B cell (primary cell): ENCODE results near the gene KLHL24. TPM values are rescaled to one million over a fixed set of nuclear protein-coding genes. Genes with fewer than 3 reads are reported as not detected.

Experiments
- ATAC-seq: fragments of 200-7000 bp; cut with Tn5 transposase; one replicate; pipeline ENCODE4 v1.10.0; 2021; ENCODE audit warnings: low read depth, mild to moderate bottlenecking, moderate number of reproducible peaks, moderate library complexity
- CTCF ChIA-PET: fragments of 350-600 bp; sonication (Branson Sonifier 250); formaldehyde crosslinking; loops from one replicate; lab custom pipeline; 2021; ENCODE audit warnings: antibody characterized with exemption, inconsistent platforms; lab: Charles Lee
- POLR2A ChIA-PET: fragments of 350-600 bp; sonication (Branson Sonifier 250); formaldehyde crosslinking; loops from one replicate; lab custom pipeline; 2021; ENCODE audit warnings: antibody characterized with exemption; lab: Charles Lee
- DNase-seq: peaks from one replicate; pipeline ENCODE4 v3.0.0; 2013
- H2AFZ ChIP-seq: 2 replicates; pipeline ENCODE4 v1.6.1; 2012; ENCODE audit warnings: mild to moderate bottlenecking, low read depth, low read length; ENCODE audit not compliant: insufficient read depth, poor library complexity, severe bottlenecking
- H3K27ac ChIP-seq, 2 donors: 1 replicate in 1 of 2; 2 replicates in 1 of 2; pipeline ENCODE4 v1.5.1; 2012 to 2013; ENCODE audit warnings: low read length in 2 of 2, mild to moderate bottlenecking in 2 of 2, moderate library complexity in 1 of 2
- H3K27me3 ChIP-seq, 4 experiments: fragments of 200-600 bp in 1 of 4; sonication (generic) in 1 of 4; replicated peaks in 1 of 4; 1 replicate in 2 of 4; 2 replicates in 2 of 4; pipeline versions ENCODE4 v1.6.1 to v1.7.0; 2013 to 2016; ENCODE audit warnings: low read length in 3 of 4, mild to moderate bottlenecking in 2 of 4, mixed read lengths in 1 of 4, moderate library complexity in 1 of 4; ENCODE audit not compliant: insufficient read depth in 4 of 4, control insufficient read depth in 3 of 4; ENCODE audit errors: control extremely low read depth in 1 of 4
- H3K36me3 ChIP-seq, 2 experiments: replicated peaks in 1 of 2; 1 replicate in 1 of 2; 2 replicates in 1 of 2; pipeline versions ENCODE4 v1.6.1 to v1.7.1; 2013; ENCODE audit warnings: low read length in 1 of 2; ENCODE audit not compliant: insufficient read depth in 2 of 2, control insufficient read depth in 1 of 2; ENCODE audit errors: control extremely low read depth in 1 of 2, extremely low read depth in 1 of 2
- H3K4me1 ChIP-seq, 2 donors: fragments of 200-600 bp in 1 of 2; sonication (generic) in 1 of 2; 1 replicate in 1 of 2; 2 replicates in 1 of 2; pipeline versions ENCODE4 v1.5.1 to v1.6.1; 2013 to 2017; ENCODE audit warnings: low read length in 2 of 2; ENCODE audit not compliant: control insufficient read depth in 2 of 2, insufficient read depth in 2 of 2
- H3K4me2 ChIP-seq: replicated peaks from 2 replicates; pipeline ENCODE3; 2012; ENCODE audit warnings: mild to moderate bottlenecking, low read depth, low read length; ENCODE audit not compliant: poor library complexity, severe bottlenecking
- H3K4me3 ChIP-seq, 5 experiments: fragments of 200-600 bp in 1 of 5; sonication (generic) in 1 of 5; 1 replicate in 3 of 5; 2 replicates in 2 of 5; pipeline versions ENCODE4 v1.5.1 to v1.7.0; 2011 to 2016; ENCODE audit warnings: low read length in 4 of 5, mild to moderate bottlenecking in 4 of 5, low read depth in 2 of 5, control low read depth in 1 of 5, moderate library complexity in 1 of 5; ENCODE audit not compliant: insufficient read depth in 1 of 5; ENCODE audit errors: control extremely low read depth in 1 of 5, extremely low read depth in 1 of 5
- H3K79me2 ChIP-seq: fragments of 200-600 bp; sonication (generic); one replicate; pipeline ENCODE4 v1.6.0; 2016; ENCODE audit warnings: low read length; ENCODE audit not compliant: control insufficient read depth, insufficient read depth
- H3K9ac ChIP-seq: fragments of 200-600 bp; sonication (generic); 2 replicates; pipeline ENCODE4 v1.6.1; 2017; ENCODE audit warnings: mild to moderate bottlenecking, low read length, moderate library complexity
- H3K9me3 ChIP-seq, 3 donors: one replicate each; pipeline versions ENCODE4 v1.6.1 to v1.7.1; 2013; ENCODE audit warnings: low read length in 2 of 3; ENCODE audit not compliant: control insufficient read depth in 2 of 3, insufficient read depth in 1 of 3; ENCODE audit errors: control extremely low read depth in 1 of 3
- H4K20me1 ChIP-seq: 2 replicates; pipeline ENCODE4 v1.6.0; 2012; ENCODE audit warnings: mild to moderate bottlenecking, low read length; ENCODE audit not compliant: insufficient read depth, control insufficient read depth, poor library complexity, severe bottlenecking
- H3K27ac Mint-ChIP-seq: one replicate; pipeline ENCODE4 v1.8.0; 2021; ENCODE audit warnings: mixed read lengths
- H3K27me3 Mint-ChIP-seq: one replicate; pipeline ENCODE4 v1.8.0; 2021; ENCODE audit warnings: mixed read lengths
- H3K4me1 Mint-ChIP-seq: one replicate; pipeline ENCODE4 v1.8.0; 2021; ENCODE audit warnings: mixed read lengths
- H3K4me3 Mint-ChIP-seq: one replicate; pipeline ENCODE4 v1.8.0; 2021; ENCODE audit warnings: mixed read lengths
- H3K9me3 Mint-ChIP-seq: one replicate; pipeline ENCODE4 v1.8.0; 2022; ENCODE audit warnings: mixed read lengths; ENCODE audit not compliant: insufficient read depth
- EZH2 ChIP-seq: IDR thresholded peaks from 2 replicates; pipeline ENCODE4 v1.6.1; 2012; ENCODE audit warnings: borderline replicate concordance, low read depth, mild to moderate bottlenecking, moderate library complexity, low read length; ENCODE audit not compliant: insufficient read depth, poor library complexity, severe bottlenecking
- WGBS: methylation state at CpG from one replicate; pipeline ENCODE4 v1.1.5; 2013; ENCODE audit warnings: missing lambda C conversion rate; ENCODE audit not compliant: insufficient coverage; 5-methylcytosine and 5-hydroxymethylcytosine counted together
- intact Hi-C: fragments of 100-400 bp; cut with micrococcal nuclease; formaldehyde crosslinking; loops from one replicate; pipeline ENCODE4 v1.10.0; 2022
- polyA plus RNA-seq: library from polyadenylated mRNA; depleted of rRNA; stranded (reverse); fragments of >200 nt; gene quantifications from 2 replicates; pipeline ENCODE4 v1.2.3, GENCODE V29; 2012
- total RNA-seq, 2 donors: library from RNA; stranded (reverse); fragments of 120-200 nt in 1 of 2; gene quantifications; 1 replicate in 1 of 2; 2 replicates in 1 of 2; pipeline versions ENCODE4 v1.2.3 to v1.2.4, GENCODE V29; 2013 to 2022
- TF ChIP-seq, protein P1 (sequence below): fragments of 200-600 bp; IDR thresholded peaks from one replicate; pipeline ENCODE4 v1.8.0; 2022; ENCODE audit warnings: antibody characterized with exemption, mild to moderate bottlenecking

KLHL24 gene
- total and polyA plus RNA-seq, 2 donors (not counting 1 experiment from before 2014, with no cell fraction given), result 37.4 to 134 TPM

DNA sequence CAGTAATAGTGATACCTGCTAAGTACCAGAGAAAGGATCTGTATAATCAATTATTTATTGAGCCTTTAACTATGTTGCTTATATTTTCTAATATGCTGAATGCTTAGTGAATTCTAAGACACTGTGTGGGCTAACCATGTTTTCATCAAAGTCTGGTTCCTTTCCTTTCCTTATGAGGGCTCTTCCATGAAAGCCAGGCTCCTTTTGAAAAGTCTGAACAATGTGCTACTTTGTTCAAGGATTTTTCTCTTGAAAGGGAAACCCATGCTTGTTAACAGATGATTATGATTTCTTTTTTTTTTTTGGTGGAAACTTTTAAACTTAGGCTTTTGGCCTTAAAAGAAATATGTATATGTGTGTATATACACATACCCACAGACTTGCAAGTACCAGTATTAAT lies 79.2 kb downstream of the KLHL24 start:
- no peaks in the 10 kb centered on the region for H3K9me3 Mint-ChIP-seq
- intact Hi-C loops, result no loop called here
- Histone ChIP-seq H3K4me1 (no peaks in the 10 kb centered on the region), H3K4me3 (no peak overlapping the region), H3K79me2 (peaks cover 35% of the 10 kb centered on the region), H2AFZ (no peak overlapping the region), H3K36me3 (peaks cover 0 to 27% of the 10 kb centered on the region in 2 experiments), H4K20me1 (no peaks in the 10 kb centered on the region), H3K27ac (no peak overlapping the region), H3K4me2 (no peak overlapping the region), H3K9me3 (no peaks in the 10 kb centered on the region), H3K9ac (no peak overlapping the region), H3K27me3 (no peaks in the 10 kb centered on the region)
- no peaks in the 10 kb centered on the region for H3K27me3 Mint-ChIP-seq
- ATAC-seq, result no peak
- ChIA-PET POLR2A (no interaction called here), CTCF (no interaction called here)
- no peak for DNase-seq
- H3K4me3 Mint-ChIP-seq, result no peak overlapping the region
- no peak overlapping the region for H3K27ac Mint-ChIP-seq
- peaks cover 8% of the 10 kb centered on the region for H3K4me1 Mint-ChIP-seq
- no peak for TF ChIP-seq EZH2
- TF ChIP-seq, protein P1, sequence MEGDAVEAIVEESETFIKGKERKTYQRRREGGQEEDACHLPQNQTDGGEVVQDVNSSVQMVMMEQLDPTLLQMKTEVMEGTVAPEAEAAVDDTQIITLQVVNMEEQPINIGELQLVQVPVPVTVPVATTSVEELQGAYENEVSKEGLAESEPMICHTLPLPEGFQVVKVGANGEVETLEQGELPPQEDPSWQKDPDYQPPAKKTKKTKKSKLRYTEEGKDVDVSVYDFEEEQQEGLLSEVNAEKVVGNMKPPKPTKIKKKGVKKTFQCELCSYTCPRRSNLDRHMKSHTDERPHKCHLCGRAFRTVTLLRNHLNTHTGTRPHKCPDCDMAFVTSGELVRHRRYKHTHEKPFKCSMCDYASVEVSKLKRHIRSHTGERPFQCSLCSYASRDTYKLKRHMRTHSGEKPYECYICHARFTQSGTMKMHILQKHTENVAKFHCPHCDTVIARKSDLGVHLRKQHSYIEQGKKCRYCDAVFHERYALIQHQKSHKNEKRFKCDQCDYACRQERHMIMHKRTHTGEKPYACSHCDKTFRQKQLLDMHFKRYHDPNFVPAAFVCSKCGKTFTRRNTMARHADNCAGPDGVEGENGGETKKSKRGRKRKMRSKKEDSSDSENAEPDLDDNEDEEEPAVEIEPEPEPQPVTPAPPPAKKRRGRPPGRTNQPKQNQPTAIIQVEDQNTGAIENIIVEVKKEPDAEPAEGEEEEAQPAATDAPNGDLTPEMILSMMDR, result no peak

- Histone ChIP-seq H3K27ac (no peak overlapping the region), H3K9me3 (no peaks in the 10 kb centered on the region), H3K4me2 (no peak overlapping the region), H2AFZ (no peak overlapping the region), H3K36me3 (peaks cover 0 to 44% of the 10 kb centered on the region in 2 experiments), H3K27me3 (no peaks in the 10 kb centered on the region), H4K20me1 (no peaks in the 10 kb centered on the region), H3K4me3 (no peak overlapping the region), H3K79me2 (peaks cover 5% of the 10 kb centered on the region), H3K9ac (no peak overlapping the region), H3K4me1 (no peaks in the 10 kb centered on the region)
- Mint-ChIP-seq H3K9me3 (no peaks in the 10 kb centered on the region), H3K27me3 (no peaks in the 10 kb centered on the region), H3K27ac (no peak overlapping the region), H3K4me3 (no peak overlapping the region), H3K4me1 (no peaks in the 10 kb centered on the region)
- TF ChIP-seq EZH2, result no peak
- no peak for DNase-seq
- intact Hi-C loops, result no loop called here
- ChIA-PET POLR2A (interaction anchor here (0.5 kb wide), 1 partner anchor 129 kb away, joined by 4 read pairs; no protein-coding TSS in a partner anchor), CTCF (no interaction called here)
- no peak for ATAC-seq
- WGBS, result no CpG with 5 or more reads among the region's 3 CpGs
Observed at GRCh38 chr3:183718012-183718411, 82.6 kb downstream of the KLHL24 start.
